GM23338 (cell line): ENCODE data around the gene SRGAP3. TPM values are rescaled to one million over a fixed set of nuclear protein-coding genes. Genes with fewer than 3 reads are reported as not detected.

Experiments
- ATAC-seq: fragments of 200-7000 bp; cut with Tn5 transposase; 3 replicates; pipeline ENCODE4 v1.9.1; 2020
- DNase-seq: peaks from one replicate; pipeline ENCODE4 v3.0.0-alpha.2; 2015; ENCODE audit warnings: low spot score
- H2AFZ ChIP-seq: fragments of 200-600 bp; sonication (generic); 2 replicates; pipeline ENCODE4 v1.8.0; 2016; ENCODE audit warnings: antibody characterized with exemption, mild to moderate bottlenecking, moderate library complexity
- H3F3A ChIP-seq: fragments of 200-600 bp; sonication (generic); replicated peaks from 2 replicates; pipeline ENCODE4 v1.8.0; 2017; ENCODE audit warnings: antibody characterized with exemption, mixed run types, low read depth
- H3K27ac ChIP-seq: fragments of 200-600 bp; sonication (generic); 2 replicates; pipeline ENCODE4 v1.6.1; 2016; ENCODE audit warnings: low read depth
- H3K27me3 ChIP-seq: fragments of 200-600 bp; sonication (generic); 2 replicates; pipeline ENCODE4 v1.8.0; 2016; ENCODE audit warnings: mild to moderate bottlenecking, mixed run types, moderate library complexity; ENCODE audit not compliant: insufficient read depth
- H3K36me3 ChIP-seq: fragments of 200-600 bp; sonication (generic); 2 replicates; pipeline ENCODE4 v1.8.0; 2016; ENCODE audit warnings: mild to moderate bottlenecking; ENCODE audit not compliant: insufficient read depth
- H3K4me1 ChIP-seq: fragments of 200-600 bp; sonication (generic); 2 replicates; pipeline ENCODE4 v1.8.0; 2016; ENCODE audit warnings: mild to moderate bottlenecking, moderate library complexity; ENCODE audit not compliant: insufficient read depth
- H3K4me2 ChIP-seq: fragments of 200-600 bp; sonication (generic); 2 replicates; pipeline ENCODE4 v1.7.1; 2017; ENCODE audit warnings: mixed run types
- H3K4me3 ChIP-seq: fragments of 200-600 bp; sonication (generic); 2 replicates; pipeline ENCODE4 v1.6.1; 2016; ENCODE audit warnings: mixed run types
- H3K79me2 ChIP-seq: fragments of 200-600 bp; sonication (generic); replicated peaks from 2 replicates; pipeline ENCODE4 v1.8.0; 2017; ENCODE audit warnings: mild to moderate bottlenecking; ENCODE audit not compliant: insufficient read depth
- H3K9me2 ChIP-seq: fragments of 200-600 bp; sonication (generic); 2 replicates; pipeline ENCODE4 v1.8.0; 2017; ENCODE audit not compliant: insufficient read depth
- H4K20me1 ChIP-seq: fragments of 200-600 bp; sonication (generic); replicated peaks from 2 replicates; pipeline ENCODE4 v1.8.0; 2017; ENCODE audit warnings: mild to moderate bottlenecking; ENCODE audit not compliant: insufficient read depth
- H3K27ac Mint-ChIP-seq: 2 replicates; pipeline ENCODE4 v1.8.0; 2020; ENCODE audit warnings: inconsistent platforms, mild to moderate bottlenecking, moderate library complexity, mixed read lengths
- H3K27me3 Mint-ChIP-seq: 3 replicates; pipeline ENCODE4 v1.8.0; 2022; ENCODE audit warnings: low read depth, mild to moderate bottlenecking, moderate library complexity, mixed read lengths, inconsistent platforms; ENCODE audit not compliant: insufficient read depth, poor library complexity
- H3K36me3 Mint-ChIP-seq: 3 replicates; pipeline ENCODE4 v1.8.0; 2021; ENCODE audit warnings: low read depth, mild to moderate bottlenecking, inconsistent platforms, moderate library complexity, mixed read lengths
- H3K4me1 Mint-ChIP-seq: 3 replicates; pipeline ENCODE4 v1.8.0; 2020; ENCODE audit warnings: mild to moderate bottlenecking, inconsistent platforms, mixed read lengths
- H3K4me3 Mint-ChIP-seq: 3 replicates; pipeline ENCODE4 v1.8.0; 2021; ENCODE audit warnings: moderate library complexity, mild to moderate bottlenecking, inconsistent platforms, mixed read lengths
- H3K9me3 Mint-ChIP-seq: 3 replicates; pipeline ENCODE4 v1.8.0; 2020; ENCODE audit warnings: moderate library complexity, mild to moderate bottlenecking, inconsistent platforms, mixed read lengths
- CREB1 ChIP-seq: fragments of 250-450 bp; sonication (Bioruptor Pico); IDR thresholded peaks from 2 replicates; pipeline ENCODE4 v1.5.0; 2020; ENCODE audit warnings: low read depth, mild to moderate bottlenecking, moderate library complexity
- EZH2 ChIP-seq: fragments of 200-600 bp; sonication (generic); IDR thresholded peaks from one replicate; pipeline ENCODE4 v1.8.0; 2017; ENCODE audit warnings: antibody characterized with exemption, mild to moderate bottlenecking, low read depth; ENCODE audit not compliant: unreplicated experiment
- EZH2phosphoT487 ChIP-seq: fragments of 200-600 bp; sonication (generic); IDR thresholded peaks from one replicate; pipeline ENCODE4 v1.8.1; 2018; ENCODE audit warnings: antibody characterized with exemption; ENCODE audit not compliant: unreplicated experiment
- JUNB ChIP-seq: IDR thresholded peaks from one replicate; pipeline ENCODE4 v1.6.1; 2016; ENCODE audit warnings: antibody characterized with exemption; ENCODE audit not compliant: unreplicated experiment
- STAT1 ChIP-seq: IDR thresholded peaks from one replicate; pipeline ENCODE4 v1.6.1; 2016; ENCODE audit warnings: antibody characterized with exemption; ENCODE audit not compliant: unreplicated experiment
- ZNF114 ChIP-seq: fragments of 250-450 bp; sonication (Bioruptor Pico); IDR thresholded peaks from 2 replicates; pipeline ENCODE4 v1.5.0; 2020; ENCODE audit warnings: mild to moderate bottlenecking, moderate library complexity
- ZNF331 ChIP-seq: fragments of 250-450 bp; sonication (Bioruptor Pico); IDR thresholded peaks from 2 replicates; pipeline ENCODE4 v1.5.0; 2020; ENCODE audit warnings: low read depth, mild to moderate bottlenecking, moderate library complexity
- polyA plus RNA-seq: library from polyadenylated mRNA; unstranded; fragments of >200 nt; fragmentation: Nextera tagmentation; extraction: Ambion mirVana; gene quantifications from 2 replicates; pipeline ENCODE4 v1.2.1, GENCODE V29; 2016
- total RNA-seq: library from RNA; depleted of rRNA; stranded (reverse); fragments of >200 nt; shearing (Covaris generic); gene quantifications from 2 replicates; pipeline ENCODE4 v1.2.3, GENCODE V29; 2014
- TF ChIP-seq, protein P1 (sequence below): IDR thresholded peaks from one replicate; pipeline ENCODE4 v1.6.1; 2018; ENCODE audit warnings: antibody characterized with exemption; ENCODE audit not compliant: unreplicated experiment
- TF ChIP-seq, protein P2 (sequence below): IDR thresholded peaks from 2 replicates; pipeline ENCODE4 v1.6.1; 2016; ENCODE audit warnings: antibody characterized with exemption
- TF ChIP-seq, protein P3 (sequence below), 2 experiments: fragments of 200-600 bp in 1 of 2; sonication (generic) in 1 of 2; conservative IDR thresholded peaks; 2 replicates each; pipeline versions ENCODE4 v1.5.1 to v1.6.1; 2016 to 2017; ENCODE audit warnings: antibody characterized with exemption in 2 of 2, low read depth in 2 of 2, mild to moderate bottlenecking in 2 of 2, moderate library complexity in 1 of 2

The SRGAP3 gene
- total and polyA plus RNA-seq, 2 experiments from 2014 or later: 6.4 to 9.4 TPM

DNA sequence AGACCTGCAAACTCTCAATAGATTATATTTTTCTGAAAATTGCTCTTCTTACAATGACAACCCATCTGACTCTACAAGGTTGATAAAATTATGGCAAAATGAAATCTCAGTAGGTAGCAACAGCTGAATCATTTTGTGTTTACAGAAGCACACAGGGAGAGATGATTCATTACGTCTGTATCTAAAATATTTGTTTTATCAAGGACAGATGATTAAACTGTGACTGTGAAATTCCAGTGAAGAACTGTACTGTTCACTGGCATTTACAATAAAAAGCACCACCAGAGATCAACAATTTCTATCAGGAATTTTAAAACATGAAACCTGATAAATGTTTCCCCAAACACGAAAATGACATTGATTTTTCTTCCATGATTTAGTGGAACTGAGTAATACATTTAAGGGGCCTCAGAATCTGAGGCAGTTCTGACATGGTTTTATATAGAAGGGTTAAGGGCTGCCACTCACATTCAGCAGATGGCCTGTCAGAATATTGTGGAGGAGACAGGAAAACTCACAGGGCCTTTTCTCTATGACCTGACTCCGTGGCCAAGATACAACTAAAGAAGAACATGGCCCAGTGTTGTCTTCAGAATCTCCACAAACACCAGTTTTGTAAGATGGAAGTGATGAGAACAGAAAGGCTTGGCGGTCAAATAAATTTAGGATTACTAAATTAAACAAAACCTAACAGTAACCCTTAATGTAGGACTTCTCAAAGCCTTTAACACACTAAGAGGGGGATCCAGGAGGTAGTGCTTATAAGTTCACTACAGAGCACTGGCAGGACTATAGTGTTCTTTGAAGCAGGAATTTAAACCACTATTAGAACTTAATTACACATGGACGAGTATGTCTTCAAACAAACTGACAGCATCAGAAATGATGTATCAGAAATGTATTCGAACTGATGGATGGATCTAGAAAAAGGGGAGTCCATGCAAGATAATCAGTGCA lies 312.1 kb downstream of the SRGAP3 start:
- TF ChIP-seq EZH2phosphoT487: no peak
- peaks cover 19% of the 10 kb centered on the region; the same call in 1 of the 2 replicates for H3K36me3 ChIP-seq
- ATAC-seq (no peak), DNase-seq (no peak)
- H3K27ac ChIP-seq: no peak overlapping the region
- no peak overlapping the region for H3K27ac Mint-ChIP-seq
- no peaks in the 10 kb centered on the region for H3K79me2 ChIP-seq
- no peak overlapping the region for H3K4me2 ChIP-seq
- H2AFZ ChIP-seq: no peak overlapping the region
- H3K4me3 ChIP-seq: no peak overlapping the region
- H3K4me3 Mint-ChIP-seq: no peak overlapping the region
- H3K4me1 Mint-ChIP-seq: no peaks in the 10 kb centered on the region
- H3K9me3 Mint-ChIP-seq: no peaks in the 10 kb centered on the region
- H3K36me3 Mint-ChIP-seq: peaks cover 27% of the 10 kb centered on the region
- no peaks in the 10 kb centered on the region; the same call in 1 of the 2 replicates for H4K20me1 ChIP-seq
- H3K9me2 ChIP-seq: no peaks in the 10 kb centered on the region
- no peaks in the 10 kb centered on the region for H3K27me3 ChIP-seq
- no peaks in the 10 kb centered on the region for H3K4me1 ChIP-seq
- H3F3A ChIP-seq: no peaks in the 10 kb centered on the region
- no peaks in the 10 kb centered on the region for H3K27me3 Mint-ChIP-seq

DNA sequence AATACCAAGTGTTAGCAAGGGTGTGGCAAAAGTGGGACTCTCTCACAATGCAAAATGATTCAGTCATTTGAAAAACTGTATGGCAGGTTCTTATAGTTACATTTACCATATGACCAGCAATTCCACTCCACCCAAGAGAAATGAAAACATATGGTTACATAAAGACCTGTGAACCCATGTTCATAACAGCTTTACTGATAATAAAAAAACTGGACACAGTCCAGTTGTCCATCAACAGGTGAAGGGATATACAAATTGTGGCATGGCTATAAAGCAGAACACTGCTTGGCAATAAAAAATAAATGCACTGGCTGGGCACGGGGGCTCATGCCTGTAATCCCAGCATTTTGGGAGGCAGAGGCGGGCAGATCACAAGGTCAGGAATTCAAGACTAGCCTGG lies 316.9 kb downstream of the SRGAP3 start:
- no peaks in the 10 kb centered on the region for H3K27me3 ChIP-seq
- Mint-ChIP-seq H3K4me1 (no peaks in the 10 kb centered on the region), H3K27me3 (no peaks in the 10 kb centered on the region), H3K36me3 (peaks cover 17% of the 10 kb centered on the region; the same call in 2 of the 3 replicates), H3K27ac (no peak overlapping the region), H3K9me3 (peaks cover 3% of the 10 kb centered on the region; the same call in 1 of the 3 replicates), H3K4me3 (no peak overlapping the region)
- H3K4me2 ChIP-seq: no peak overlapping the region
- no peaks in the 10 kb centered on the region for H3K4me1 ChIP-seq
- DNase-seq: no peak
- no peak overlapping the region for H3K27ac ChIP-seq
- H3K79me2 ChIP-seq: no peaks in the 10 kb centered on the region
- no peak overlapping the region for H2AFZ ChIP-seq
- no peaks in the 10 kb centered on the region for H4K20me1 ChIP-seq
- no peaks in the 10 kb centered on the region for H3K36me3 ChIP-seq
- no peaks in the 10 kb centered on the region for H3F3A ChIP-seq
- no peak for ATAC-seq
- H3K9me2 ChIP-seq: no peaks in the 10 kb centered on the region
- no peak overlapping the region for H3K4me3 ChIP-seq
- TF ChIP-seq ZNF331 (CRISPR knock-in tag) (no peak), CREB1 (no peak), EZH2 (no peak), STAT1 (no peak), ZNF114 (CRISPR knock-in tag) (no peak), JUNB (no peak)
- TF ChIP-seq, protein P1, sequence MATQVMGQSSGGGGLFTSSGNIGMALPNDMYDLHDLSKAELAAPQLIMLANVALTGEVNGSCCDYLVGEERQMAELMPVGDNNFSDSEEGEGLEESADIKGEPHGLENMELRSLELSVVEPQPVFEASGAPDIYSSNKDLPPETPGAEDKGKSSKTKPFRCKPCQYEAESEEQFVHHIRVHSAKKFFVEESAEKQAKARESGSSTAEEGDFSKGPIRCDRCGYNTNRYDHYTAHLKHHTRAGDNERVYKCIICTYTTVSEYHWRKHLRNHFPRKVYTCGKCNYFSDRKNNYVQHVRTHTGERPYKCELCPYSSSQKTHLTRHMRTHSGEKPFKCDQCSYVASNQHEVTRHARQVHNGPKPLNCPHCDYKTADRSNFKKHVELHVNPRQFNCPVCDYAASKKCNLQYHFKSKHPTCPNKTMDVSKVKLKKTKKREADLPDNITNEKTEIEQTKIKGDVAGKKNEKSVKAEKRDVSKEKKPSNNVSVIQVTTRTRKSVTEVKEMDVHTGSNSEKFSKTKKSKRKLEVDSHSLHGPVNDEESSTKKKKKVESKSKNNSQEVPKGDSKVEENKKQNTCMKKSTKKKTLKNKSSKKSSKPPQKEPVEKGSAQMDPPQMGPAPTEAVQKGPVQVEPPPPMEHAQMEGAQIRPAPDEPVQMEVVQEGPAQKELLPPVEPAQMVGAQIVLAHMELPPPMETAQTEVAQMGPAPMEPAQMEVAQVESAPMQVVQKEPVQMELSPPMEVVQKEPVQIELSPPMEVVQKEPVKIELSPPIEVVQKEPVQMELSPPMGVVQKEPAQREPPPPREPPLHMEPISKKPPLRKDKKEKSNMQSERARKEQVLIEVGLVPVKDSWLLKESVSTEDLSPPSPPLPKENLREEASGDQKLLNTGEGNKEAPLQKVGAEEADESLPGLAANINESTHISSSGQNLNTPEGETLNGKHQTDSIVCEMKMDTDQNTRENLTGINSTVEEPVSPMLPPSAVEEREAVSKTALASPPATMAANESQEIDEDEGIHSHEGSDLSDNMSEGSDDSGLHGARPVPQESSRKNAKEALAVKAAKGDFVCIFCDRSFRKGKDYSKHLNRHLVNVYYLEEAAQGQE: no peak
- TF ChIP-seq, protein P2, sequence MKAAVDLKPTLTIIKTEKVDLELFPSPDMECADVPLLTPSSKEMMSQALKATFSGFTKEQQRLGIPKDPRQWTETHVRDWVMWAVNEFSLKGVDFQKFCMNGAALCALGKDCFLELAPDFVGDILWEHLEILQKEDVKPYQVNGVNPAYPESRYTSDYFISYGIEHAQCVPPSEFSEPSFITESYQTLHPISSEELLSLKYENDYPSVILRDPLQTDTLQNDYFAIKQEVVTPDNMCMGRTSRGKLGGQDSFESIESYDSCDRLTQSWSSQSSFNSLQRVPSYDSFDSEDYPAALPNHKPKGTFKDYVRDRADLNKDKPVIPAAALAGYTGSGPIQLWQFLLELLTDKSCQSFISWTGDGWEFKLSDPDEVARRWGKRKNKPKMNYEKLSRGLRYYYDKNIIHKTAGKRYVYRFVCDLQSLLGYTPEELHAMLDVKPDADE: no peak
- TF ChIP-seq, protein P3, sequence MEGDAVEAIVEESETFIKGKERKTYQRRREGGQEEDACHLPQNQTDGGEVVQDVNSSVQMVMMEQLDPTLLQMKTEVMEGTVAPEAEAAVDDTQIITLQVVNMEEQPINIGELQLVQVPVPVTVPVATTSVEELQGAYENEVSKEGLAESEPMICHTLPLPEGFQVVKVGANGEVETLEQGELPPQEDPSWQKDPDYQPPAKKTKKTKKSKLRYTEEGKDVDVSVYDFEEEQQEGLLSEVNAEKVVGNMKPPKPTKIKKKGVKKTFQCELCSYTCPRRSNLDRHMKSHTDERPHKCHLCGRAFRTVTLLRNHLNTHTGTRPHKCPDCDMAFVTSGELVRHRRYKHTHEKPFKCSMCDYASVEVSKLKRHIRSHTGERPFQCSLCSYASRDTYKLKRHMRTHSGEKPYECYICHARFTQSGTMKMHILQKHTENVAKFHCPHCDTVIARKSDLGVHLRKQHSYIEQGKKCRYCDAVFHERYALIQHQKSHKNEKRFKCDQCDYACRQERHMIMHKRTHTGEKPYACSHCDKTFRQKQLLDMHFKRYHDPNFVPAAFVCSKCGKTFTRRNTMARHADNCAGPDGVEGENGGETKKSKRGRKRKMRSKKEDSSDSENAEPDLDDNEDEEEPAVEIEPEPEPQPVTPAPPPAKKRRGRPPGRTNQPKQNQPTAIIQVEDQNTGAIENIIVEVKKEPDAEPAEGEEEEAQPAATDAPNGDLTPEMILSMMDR (conservative IDR thresholded peaks at IDR 0.05; ENCODE audit: low read depth in 2 of 2): no peak
